ENCODE data around the gene CIP2A. TPM values are rescaled to one million over a fixed set of nuclear protein-coding genes. Genes with fewer than 3 reads are reported as not detected.

Gene CIP2A
- total and polyA plus RNA-seq, 8 donors, result 0.19 to 1.5 (median 0.99) TPM

- no peak overlapping the region for H3K27ac ChIP-seq
- H3K36me3 ChIP-seq, result no peaks in the 10 kb centered on the region
- peaks cover 0 to 4% (median 0%) of the 10 kb centered on the region in 4 donors for H3K27me3 ChIP-seq
- intact Hi-C loops (cut with DNase I), result no loop called here
- WGBS, 2 donors, result 93 to 97% methylated on average over 1 of the region's 1 CpG
- TF ChIP-seq, protein P1, sequence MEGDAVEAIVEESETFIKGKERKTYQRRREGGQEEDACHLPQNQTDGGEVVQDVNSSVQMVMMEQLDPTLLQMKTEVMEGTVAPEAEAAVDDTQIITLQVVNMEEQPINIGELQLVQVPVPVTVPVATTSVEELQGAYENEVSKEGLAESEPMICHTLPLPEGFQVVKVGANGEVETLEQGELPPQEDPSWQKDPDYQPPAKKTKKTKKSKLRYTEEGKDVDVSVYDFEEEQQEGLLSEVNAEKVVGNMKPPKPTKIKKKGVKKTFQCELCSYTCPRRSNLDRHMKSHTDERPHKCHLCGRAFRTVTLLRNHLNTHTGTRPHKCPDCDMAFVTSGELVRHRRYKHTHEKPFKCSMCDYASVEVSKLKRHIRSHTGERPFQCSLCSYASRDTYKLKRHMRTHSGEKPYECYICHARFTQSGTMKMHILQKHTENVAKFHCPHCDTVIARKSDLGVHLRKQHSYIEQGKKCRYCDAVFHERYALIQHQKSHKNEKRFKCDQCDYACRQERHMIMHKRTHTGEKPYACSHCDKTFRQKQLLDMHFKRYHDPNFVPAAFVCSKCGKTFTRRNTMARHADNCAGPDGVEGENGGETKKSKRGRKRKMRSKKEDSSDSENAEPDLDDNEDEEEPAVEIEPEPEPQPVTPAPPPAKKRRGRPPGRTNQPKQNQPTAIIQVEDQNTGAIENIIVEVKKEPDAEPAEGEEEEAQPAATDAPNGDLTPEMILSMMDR (IDR thresholded peaks at IDR 0.05), result no peak
- ATAC-seq (no peak), DNase-seq (no peak), FAIRE-seq (no peak)
- no peak overlapping the region for H3K4me3 ChIP-seq
- no peaks in the 10 kb centered on the region for H3K4me1 ChIP-seq
- H3K9me3 ChIP-seq, result no peaks in the 10 kb centered on the region
Observed at GRCh38 chr3:108610651-108611050, 21.4 kb upstream of the CIP2A start.

DNA sequence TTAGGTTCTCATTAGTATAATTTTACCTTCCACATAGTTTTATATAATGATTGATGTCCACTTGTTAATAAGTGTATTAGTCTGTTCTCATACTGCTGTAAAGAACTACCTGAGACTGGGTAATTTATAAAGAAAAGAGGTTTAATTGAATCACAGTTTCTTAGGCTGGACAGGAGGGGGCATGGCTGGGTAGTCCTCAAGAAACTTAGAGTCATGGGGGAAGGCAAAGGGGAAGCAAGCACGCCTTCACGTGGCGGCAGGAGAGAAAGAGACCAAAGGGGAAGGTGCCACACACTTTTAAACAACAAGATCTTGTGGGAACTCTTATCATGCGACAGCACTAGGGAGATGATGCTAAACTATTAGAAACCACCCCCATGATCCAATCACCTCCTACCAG is 19.5 kb upstream of the CIP2A start:
- H3K27ac ChIP-seq, result no peak overlapping the region
- no peaks in the 10 kb centered on the region for H3K36me3 ChIP-seq
- DNase-seq, result no peak
- H3K9me3 ChIP-seq, result no peaks in the 10 kb centered on the region
- H3K4me3 ChIP-seq, result no peak overlapping the region
- 89 to 90% methylated on average over 4 of the region's 4 CpGs for WGBS, 2 donors
- TF ChIP-seq, protein P1 (IDR thresholded peaks at IDR 0.05), result no peak
- no peak for ATAC-seq
- intact Hi-C loops (cut with DNase I), result no loop called here
- peaks cover 0 to 4% (median 0%) of the 10 kb centered on the region in 4 donors for H3K27me3 ChIP-seq
- H3K4me1 ChIP-seq, result peaks cover 0 to 8% (median 0%) of the 10 kb centered on the region in 3 donors
- no peak for FAIRE-seq

GRCh38 chr3:108605491-108605890 is 16.3 kb upstream of the CIP2A start:
- DNase-seq (no peak), ATAC-seq (no peak), FAIRE-seq (no peak)
- H3K36me3 ChIP-seq, result no peaks in the 10 kb centered on the region
- H3K9me3 ChIP-seq, result no peaks in the 10 kb centered on the region
- no peak overlapping the region for H3K4me3 ChIP-seq
- peaks cover 0 to 8% (median 0%) of the 10 kb centered on the region in 3 donors for H3K4me1 ChIP-seq
- WGBS, 2 donors, result 70 to 82% methylated on average over 4 of the region's 4 CpGs
- TF ChIP-seq, protein P1 (IDR thresholded peaks at IDR 0.05), result no peak
- peaks cover 0 to 4% (median 0%) of the 10 kb centered on the region in 4 donors for H3K27me3 ChIP-seq
- intact Hi-C loops (cut with DNase I), result no loop called here
- H3K27ac ChIP-seq, result no peak overlapping the region

DNA sequence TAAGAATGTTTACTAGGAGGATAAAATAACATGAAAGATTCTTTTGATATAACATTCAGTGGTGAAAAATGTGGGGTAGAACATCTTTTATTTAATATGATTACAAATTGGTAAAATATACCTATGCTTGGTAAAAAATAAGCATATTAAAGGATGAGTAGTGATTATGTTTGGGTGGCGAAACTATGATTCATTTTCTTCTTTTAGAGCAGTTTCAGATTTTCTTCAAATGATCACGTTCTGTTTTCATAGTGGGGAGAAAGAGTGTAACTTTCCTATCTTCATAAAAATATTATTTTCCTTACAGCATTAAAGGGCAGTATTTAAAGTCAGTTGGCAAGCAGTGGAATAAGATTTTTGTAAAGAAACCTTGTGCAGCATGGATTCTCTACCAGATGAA is 15.8 kb upstream of the CIP2A start:
- H3K27me3 ChIP-seq, result peaks cover 0 to 4% (median 0%) of the 10 kb centered on the region in 4 donors
- DNase-seq, result no peak
- H3K4me1 ChIP-seq, result peaks cover 0 to 8% (median 0%) of the 10 kb centered on the region in 3 donors
- intact Hi-C loops (cut with DNase I), result no loop called here
- H3K9me3 ChIP-seq, result no peaks in the 10 kb centered on the region
- no peaks in the 10 kb centered on the region for H3K36me3 ChIP-seq
- TF ChIP-seq, protein P1 (IDR thresholded peaks at IDR 0.05), result no peak
- 84 to 89% methylated on average over 2 of the region's 2 CpGs for WGBS, 2 donors
- FAIRE-seq, result no peak
- H3K27ac ChIP-seq, result no peak overlapping the region
- ATAC-seq, result no peak
- H3K4me3 ChIP-seq, result no peak overlapping the region

DNA sequence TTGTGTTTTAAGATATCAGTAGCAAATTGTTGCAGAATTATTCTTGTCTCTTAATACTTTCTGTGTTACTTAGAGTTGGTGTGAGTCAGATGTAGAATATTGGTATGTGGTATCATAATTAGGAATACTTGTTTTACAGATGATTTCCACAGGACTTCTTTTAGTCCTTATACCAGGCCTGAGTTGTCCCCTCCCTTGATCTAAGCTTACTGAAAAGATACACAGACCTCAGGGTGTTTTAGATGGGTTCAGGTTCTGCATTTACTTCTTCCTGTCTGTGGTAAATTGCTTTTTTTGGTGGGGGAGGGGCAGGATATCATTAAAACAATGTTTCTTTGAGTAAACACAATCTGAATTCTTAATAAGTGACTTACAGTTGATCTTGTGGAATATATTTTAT is 14.5 kb upstream of the CIP2A start:
- H3K27ac ChIP-seq, result peak overlapping the region in 1 of 4 donors; percentile 6
- ATAC-seq, result peak in 2 of 4 donors; percentile 30 to 51
- no peak overlapping the region for H3K4me3 ChIP-seq
- intact Hi-C loops (cut with DNase I), result no loop called here
- H3K9me3 ChIP-seq, result no peaks in the 10 kb centered on the region
- H3K36me3 ChIP-seq, result no peaks in the 10 kb centered on the region
- peaks cover 0 to 8% (median 0%) of the 10 kb centered on the region in 3 donors for H3K4me1 ChIP-seq
- no peak for DNase-seq
- no peak for FAIRE-seq
- no peaks in the 10 kb centered on the region for H3K27me3 ChIP-seq
- TF ChIP-seq, protein P1 (IDR thresholded peaks at IDR 0.05), result no peak

Measured in pancreas (tissue), 10 donors.